NT2/D1 (cell line): ENCODE data around the gene B4GALT1.

ENCODE experiments used
- YY1 ChIP-seq: IDR thresholded peaks from 2 replicates; pipeline ENCODE4 v1.6.1; 2011; ENCODE audit not compliant: insufficient read length, insufficient read depth
- ZNF274 ChIP-seq: IDR thresholded peaks from 2 replicates; pipeline ENCODE4 v1.6.1; 2011; ENCODE audit warnings: mild to moderate bottlenecking, low read depth, low read length

GRCh38 chr9:33202018-33202417, 34.9 kb upstream of the B4GALT1 start:
- no peak for TF ChIP-seq ZNF274
- no peak for TF ChIP-seq YY1
